ENCODE data around the gene IL4R. TPM values are rescaled to one million over a fixed set of nuclear protein-coding genes. Genes with fewer than 3 reads are reported as not detected.

The IL4R gene
- total and polyA plus RNA-seq, 2 of the 8 experiments (the other 6 are each of a cell fraction or from before 2014, with no cell fraction given), result 29.1 to 29.4 TPM

- Histone ChIP-seq H2BK20ac (ENCODE audit: low read length) (no peak overlapping the region), H3K4me3 (ENCODE audit: extremely low read depth in 1 of 4, insufficient read depth in 2 of 4, low read depth in 3 of 4, low read length in 4 of 4) (no peak overlapping the region), H3K4me2 (ENCODE audit: insufficient read depth in 1 of 2, low read depth in 2 of 2, low read length in 2 of 2) (no peak overlapping the region), H3K23ac (ENCODE audit: insufficient read length) (no peak overlapping the region), H3K79me2 (ENCODE audit: control insufficient read depth in 1 of 2, insufficient read depth in 2 of 2, low read length in 2 of 2) (peaks cover 0 to 4% of the 10 kb centered on the region in 2 experiments; a peak in 1 of 4 replicates), H4K20me1 (replicated peaks in 1 of 2; ENCODE audit: control insufficient read depth in 1 of 2, insufficient read depth in 2 of 2, low read length in 2 of 2) (peaks cover 3 to 4% of the 10 kb centered on the region in 2 experiments), H3K36me3 (ENCODE audit: control insufficient read depth in 2 of 4, insufficient read depth in 4 of 4, low read length in 3 of 4) (no peaks in the 10 kb centered on the region), H3K18ac (ENCODE audit: extremely low read depth, low read length) (no peak overlapping the region), H2BK12ac (ENCODE audit: low read depth, low read length) (no peak overlapping the region), H3K79me1 (ENCODE audit: low read depth, low read length) (peaks cover 8% of the 10 kb centered on the region), H3K9me3 (ENCODE audit: insufficient read depth in 2 of 2, low read depth in 1 of 2, low read length in 1 of 2) (no peaks in the 10 kb centered on the region; a peak in 1 of 4 replicates), H3K4ac (replicated peaks; ENCODE audit: insufficient read length, low read depth, low read length) (no peak overlapping the region), H3K4me1 (replicated peaks in 1 of 4; ENCODE audit: control insufficient read depth in 3 of 4, insufficient read depth in 4 of 4, low read length in 3 of 4) (peaks cover 0 to 13% (median 4%) of the 10 kb centered on the region in 4 experiments; a peak in 5 of 7 replicates), H3K23me2 (ENCODE audit: low read depth, low read length) (peaks cover 15% of the 10 kb centered on the region; the same call in 1 of the 2 replicates), H2BK15ac (ENCODE audit: low read length) (no peak overlapping the region), H4K5ac (ENCODE audit: insufficient read length, low read depth, low read length) (no peak overlapping the region), H2AK5ac (ENCODE audit: low read depth, low read length) (no peak overlapping the region), H3K27me3 (replicated peaks in 1 of 4; ENCODE audit: control insufficient read depth in 3 of 4, extremely low read depth in 1 of 4, insufficient read depth in 3 of 4, low read length in 3 of 4) (peaks cover 0 to 3% (median 2%) of the 10 kb centered on the region in 4 experiments; a peak in 3 of 7 replicates), H2BK120ac (replicated peaks; ENCODE audit: low read depth, low read length) (no peak overlapping the region), H4K8ac (ENCODE audit: extremely low read depth, insufficient read depth, low read length) (no peak overlapping the region), H4K91ac (replicated peaks; ENCODE audit: insufficient read length, low read length) (no peak overlapping the region), H3K14ac (ENCODE audit: insufficient read length) (no peak overlapping the region), H2BK5ac (ENCODE audit: low read depth, low read length) (no peak overlapping the region), H3K27ac (ENCODE audit: low read depth, low read length) (no peak overlapping the region), H3K9ac (replicated peaks in 1 of 4; ENCODE audit: extremely low read depth in 1 of 4, low read depth in 3 of 4, low read length in 3 of 4) (0 out of 7 replicates have a peak overlapping the region, but pooled peaks of 1 of the 4 experiments have one; percentile 18), H2AFZ (ENCODE audit: low read length) (no peak overlapping the region), H3K56ac (replicated peaks; ENCODE audit: insufficient read length, low read depth, low read length) (no peak overlapping the region)
- TF ChIP-seq CTCF (IDR thresholded peaks at IDR 0.05; ENCODE audit: control extremely low read depth in 1 of 3, insufficient read depth in 1 of 3, low read depth in 1 of 3, low read length in 3 of 3) (no peak), KDM1A (IDR thresholded peaks at IDR 0.05; ENCODE audit: borderline replicate concordance, low read length) (no peak), RXRA (IDR thresholded peaks at IDR 0.05; ENCODE audit: insufficient read depth, low read depth, low read length) (no peak), CHD2 (IDR thresholded peaks at IDR 0.05; ENCODE audit: low read length) (no peak), E2F6 (IDR thresholded peaks at IDR 0.05) (no peak)
- POLR2A ChIA-PET (ENCODE audit: partially characterized antibody), result no interaction called here
- WGBS, 2 experiments (ENCODE audit: extremely low coverage in 1 of 2, insufficient coverage in 1 of 2, insufficient read length in 1 of 2, insufficient replicate concordance in 2 of 2, low coverage in 1 of 2, low lambda C conversion rate in 2 of 2, missing lambda C conversion rate in 1 of 2), result 89% methylated on average over 16 of the region's 16 CpGs; no CpG with 5 or more reads in 1 of the 2 experiments
- CTCF ChIA-PET (ENCODE audit: partially characterized antibody), result interaction anchor here (1.4 to 1.5 kb wide), 2 partner anchors 11 to 76 kb away, joined by 5 read pairs; no protein-coding TSS in a partner anchor
- FAIRE-seq (no peak), DNase-seq (ENCODE audit: low read depth in 1 of 2, low spot score in 2 of 2) (no peak)
These were observed 3.0 kb upstream of the IL4R start for GRCh38 chr16:27310576-27311447.

Data from H1 (cell line).